AG08396 (cell line): ENCODE data around the gene SLBP.

Experiments used
- DNase-seq: peaks from one replicate; pipeline ENCODE4 v3.0.0; 2012; ENCODE audit warnings: low spot score, mixed read lengths

SLBP gene

GRCh38 chr4:1749370-1749769, 37.3 kb upstream of the SLBP start:
- no peak for DNase-seq

GRCh38 chr4:1748465-1748995, 36.4 kb upstream of the SLBP start:
- DNase-seq = peak; percentile 95

- DNase-seq = no peak
Observed at GRCh38 chr4:1747603-1747967, 35.5 kb upstream of the SLBP start.

GRCh38 chr4:1746919-1747602, 34.9 kb upstream of the SLBP start:
- no peak for DNase-seq

- peak; percentile 89 for DNase-seq
Observed at GRCh38 chr4:1746265-1746691, 34.2 kb upstream of the SLBP start.

GRCh38 chr4:1745697-1746096, 33.6 kb upstream of the SLBP start:
- no peak for DNase-seq

- DNase-seq = no peak
Observed at GRCh38 chr4:1745165-1745564, 33.0 kb upstream of the SLBP start.

GRCh38 chr4:1744552-1744951, 32.4 kb upstream of the SLBP start:
- no peak for DNase-seq

GRCh38 chr4:1743975-1744374, 31.9 kb upstream of the SLBP start:
- DNase-seq = no peak

- DNase-seq = no peak
Observed at GRCh38 chr4:1743551-1743950, 31.4 kb upstream of the SLBP start.

- no peak for DNase-seq
Observed at GRCh38 chr4:1741208-1741607, 29.1 kb upstream of the SLBP start.

GRCh38 chr4:1740021-1740545, 28.0 kb upstream of the SLBP start:
- DNase-seq = no peak

- no peak for DNase-seq
Observed at GRCh38 chr4:1739358-1739757, 27.2 kb upstream of the SLBP start.

- no peak for DNase-seq
Observed at GRCh38 chr4:1738410-1738809, 26.3 kb upstream of the SLBP start.

GRCh38 chr4:1737666-1738065, 25.5 kb upstream of the SLBP start:
- no peak for DNase-seq

GRCh38 chr4:1736812-1737211, 24.7 kb upstream of the SLBP start:
- DNase-seq = no peak

GRCh38 chr4:1735215-1735614, 23.1 kb upstream of the SLBP start:
- DNase-seq = no peak

GRCh38 chr4:1732911-1733310, 20.8 kb upstream of the SLBP start:
- no peak for DNase-seq

- DNase-seq = no peak
Observed at GRCh38 chr4:1731180-1731579, 19.1 kb upstream of the SLBP start.

GRCh38 chr4:1730532-1731135, 18.5 kb upstream of the SLBP start:
- no peak for DNase-seq

- no peak for DNase-seq
Observed at GRCh38 chr4:1728061-1728980, 16.2 kb upstream of the SLBP start.
